Measurements from ENCODE around the gene KRTAP12-3. TPM values are rescaled to one million over a fixed set of nuclear protein-coding genes. Genes with fewer than 3 reads are reported as not detected.
"Not testable (repeated sequence)": the region's sequence is repeated elsewhere in the genome, so short reads cannot be mapped to it uniquely, and the experiment has no call there.

KRTAP12-3 gene
- polyA plus RNA-seq, 1 donor = not detected

GRCh38 chr21:44653123-44653522 is 4.6 kb upstream of the KRTAP12-3 start:
- DNase-seq = no peak

- no peak for DNase-seq
Measured at GRCh38 chr21:44653656-44654575, 3.8 kb upstream of the KRTAP12-3 start.

- DNase-seq = no peak
Measured at GRCh38 chr21:44654576-44655175, 3.1 kb upstream of the KRTAP12-3 start, which contains the start of gene KRTAP12-4. Gene KRTAP12-4, minus strand, starts transcription at chr21:44654659. Its CDS starts 45 bp downstream, at chr21:44654614.

- no peak for DNase-seq
Measured at GRCh38 chr21:44656868-44657267, 864 bp upstream of the KRTAP12-3 start.

GRCh38 chr21:44658541-44658910 is 794 bp downstream of the KRTAP12-3 start:
- no peak for DNase-seq

- no peak for DNase-seq
Measured at GRCh38 chr21:44658913-44659595, 1.3 kb downstream of the KRTAP12-3 start.

- not testable (repeated sequence) for DNase-seq
Measured at GRCh38 chr21:44661567-44661966, 3.8 kb downstream of the KRTAP12-3 start.

- no peak for DNase-seq
Measured at GRCh38 chr21:44664691-44665090, 7.0 kb downstream of the KRTAP12-3 start.

- no peak for DNase-seq
Measured at GRCh38 chr21:44666401-44667320, 8.9 kb downstream of the KRTAP12-3 start, which contains the start of gene KRTAP12-2. Gene KRTAP12-2, minus strand, starts transcription at chr21:44666927. Its CDS starts 41 bp downstream, at chr21:44666886.

- no peak for DNase-seq
Measured at GRCh38 chr21:44667612-44668011, 9.9 kb downstream of the KRTAP12-3 start.

GRCh38 chr21:44670642-44671432 is 13.1 kb downstream of the KRTAP12-3 start:
- DNase-seq = no peak

GRCh38 chr21:44671911-44672310 is 14.2 kb downstream of the KRTAP12-3 start:
- DNase-seq = no peak

GRCh38 chr21:44677881-44678280 is 20.1 kb downstream of the KRTAP12-3 start:
- no peak for DNase-seq

- DNase-seq = no peak
Measured at GRCh38 chr21:44681152-44681551, 23.4 kb downstream of the KRTAP12-3 start.

- no peak for DNase-seq
Measured at GRCh38 chr21:44681861-44682579, 24.3 kb downstream of the KRTAP12-3 start, which contains the start of gene KRTAP12-1. Gene KRTAP12-1, minus strand, starts transcription at chr21:44682163. Its CDS starts 40 bp downstream, at chr21:44682123.

- DNase-seq = no peak
Measured at GRCh38 chr21:44682580-44683151, 24.9 kb downstream of the KRTAP12-3 start.

GRCh38 chr21:44684077-44684476 is 26.3 kb downstream of the KRTAP12-3 start:
- DNase-seq = no peak

GRCh38 chr21:44684483-44684882 is 26.8 kb downstream of the KRTAP12-3 start:
- no peak for DNase-seq

GRCh38 chr21:44685050-44685449 is 27.3 kb downstream of the KRTAP12-3 start:
- DNase-seq = not testable (repeated sequence)
